Body of pancreas (tissue), 4 donors: ENCODE results near the gene TRAK2. TPM values are rescaled to one million over a fixed set of nuclear protein-coding genes. Genes with fewer than 3 reads are reported as not detected.
"Not testable (repeated sequence)": the region's sequence is repeated elsewhere in the genome, so short reads cannot be mapped to it uniquely, and the experiment has no call there.

ENCODE experiments used
- ATAC-seq: fragments of 150-250 bp; one replicate; pipeline ENCODE4 v1.9.1; 2016
- DNase-seq, 4 donors: peaks; one replicate each; pipeline ENCODE4 v3.0.0-alpha.2; 2019
- H3K27ac ChIP-seq, 4 donors: fragments of 200-600 bp; sonication (generic); 1 replicate in 3 of 4; 2 replicates in 1 of 4; pipeline versions ENCODE4 v1.5.1 to v1.6.1; 2016 to 2019; ENCODE audit warnings: mild to moderate bottlenecking in 1 of 4, mixed read lengths in 1 of 4, moderate library complexity in 1 of 4
- H3K27me3 ChIP-seq, 2 donors: fragments of 200-600 bp; sonication (generic); one replicate each; pipeline ENCODE4 v1.6.0; 2016; ENCODE audit warnings: mild to moderate bottlenecking in 1 of 2
- H3K36me3 ChIP-seq, 2 donors: fragments of 200-600 bp; sonication (generic); replicated peaks in 1 of 2; 2 replicates each; pipeline ENCODE4 v1.5.1; 2016; ENCODE audit warnings: low read depth in 2 of 2; ENCODE audit not compliant: insufficient read depth in 1 of 2
- H3K4me1 ChIP-seq: fragments of 200-600 bp; sonication (generic); one replicate; pipeline ENCODE4 v1.6.0; 2016
- H3K4me3 ChIP-seq, 2 donors: fragments of 200-600 bp; sonication (generic); 1 replicate in 1 of 2; 2 replicates in 1 of 2; pipeline ENCODE4 v1.5.1; 2016 to 2019
- H3K9me3 ChIP-seq, 3 donors: fragments of 200-600 bp; sonication (generic); 1 replicate in 2 of 3; 2 replicates in 1 of 3; pipeline ENCODE4 v1.5.1; 2016
- CTCF ChIP-seq, 7 experiments: fragments of 450-650 bp in 4 of 7; fragments of 200-600 bp in 3 of 7; sonication (generic) in 3 of 7; IDR thresholded peaks; one replicate each; pipeline ENCODE4 v1.5.1; 2016 to 2019; ENCODE audit warnings: antibody characterized with exemption in 7 of 7
- POLR2A ChIP-seq, 3 donors: fragments of 450-650 bp; IDR thresholded peaks; one replicate each; pipeline ENCODE4 v1.6.1; 2016; ENCODE audit warnings: antibody characterized with exemption in 3 of 3, mild to moderate bottlenecking in 2 of 3
- WGBS, 2 donors: methylation state at CpG; one replicate each; pipeline ENCODE4 v1.1.5; 2017; 5-methylcytosine and 5-hydroxymethylcytosine counted together
- intact Hi-C: fragments of 100-400 bp; cut with DNase I; formaldehyde crosslinking; loops from one replicate; pipeline ENCODE4 v1.15.1; 2023
- total RNA-seq, 2 donors: library from RNA; depleted of rRNA; stranded (reverse); fragments of >200 nt; gene quantifications; one replicate each; pipeline ENCODE4 v1.1.0, GENCODE V29; 2016

The TRAK2 gene
- total RNA-seq, 2 donors from 2014 or later: 13.8 to 24.9 TPM

- intact Hi-C loops: no loop called here
- DNase-seq: no peak
- ATAC-seq: no peak
- H3K36me3 ChIP-seq: no peaks in the 10 kb centered on the region
- no peak overlapping the region for H3K4me3 ChIP-seq
- no peaks in the 10 kb centered on the region for H3K27me3 ChIP-seq
- H3K27ac ChIP-seq: no peak overlapping the region
- H3K4me1 ChIP-seq: peaks cover 21% of the 10 kb centered on the region
- no peaks in the 10 kb centered on the region for H3K9me3 ChIP-seq
- TF ChIP-seq POLR2A (IDR thresholded peaks at IDR 0.05): no peak
- TF ChIP-seq CTCF (IDR thresholded peaks at IDR 0.05): no peak
- WGBS, 2 donors: 76 to 99% methylated on average over 4 to 5 of the region's 5 CpGs
Observed at GRCh38 chr2:201430839-201431238, 20.4 kb downstream of the TRAK2 start.

DNA sequence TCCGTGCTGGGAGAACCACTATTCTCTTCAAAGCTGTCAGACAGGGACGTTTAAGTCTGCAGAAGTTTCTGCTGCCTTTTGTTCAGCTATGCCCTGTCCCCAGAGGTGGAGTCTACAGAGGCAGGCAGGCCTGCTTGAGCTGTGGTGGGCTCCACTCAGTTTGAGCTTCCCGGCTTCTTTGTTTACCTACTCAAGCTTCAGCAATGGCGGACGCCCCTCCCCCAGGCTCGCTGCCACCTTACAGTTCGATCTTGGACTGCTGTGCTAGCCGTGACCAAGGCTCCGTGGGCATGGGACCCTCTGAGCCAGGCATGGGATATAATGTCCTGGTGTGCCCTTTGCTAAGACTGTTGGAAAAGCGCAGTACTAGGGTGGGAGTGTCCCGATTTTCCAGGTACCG is 20.9 kb downstream of the TRAK2 start:
- ATAC-seq, H3K27me3 ChIP-seq, H3K36me3 ChIP-seq, intact Hi-C loops, H3K9me3 ChIP-seq, H3K27ac ChIP-seq, DNase-seq, H3K4me3 ChIP-seq: not testable (repeated sequence)
- WGBS, 2 donors: 96% methylated on average over 11 to 12 of the region's 12 CpGs
- H3K4me1 ChIP-seq: peaks cover 21% of the 10 kb centered on the region

GRCh38 chr2:201429835-201430234 is 21.4 kb downstream of the TRAK2 start:
- WGBS, 2 donors: 97 to 99% methylated on average over 6 of the region's 6 CpGs
- H3K4me1 ChIP-seq: peaks cover 21% of the 10 kb centered on the region
- H3K27me3 ChIP-seq, H3K4me3 ChIP-seq, H3K36me3 ChIP-seq, intact Hi-C loops, H3K27ac ChIP-seq, DNase-seq, ATAC-seq, H3K9me3 ChIP-seq: not testable (repeated sequence)

- H3K4me3 ChIP-seq, H3K36me3 ChIP-seq, DNase-seq, H3K27me3 ChIP-seq, ATAC-seq, intact Hi-C loops, H3K27ac ChIP-seq, H3K9me3 ChIP-seq: not testable (repeated sequence)
- H3K4me1 ChIP-seq: peaks cover 22% of the 10 kb centered on the region
Observed at GRCh38 chr2:201428366-201428765, 22.9 kb downstream of the TRAK2 start.

- DNase-seq (no peak), ATAC-seq (no peak)
- Histone ChIP-seq H3K4me1 (peaks cover 8% of the 10 kb centered on the region), H3K27ac (no peak overlapping the region), H3K4me3 (no peak overlapping the region), H3K9me3 (no peaks in the 10 kb centered on the region), H3K36me3 (no peaks in the 10 kb centered on the region), H3K27me3 (no peaks in the 10 kb centered on the region)
- no peak for TF ChIP-seq CTCF (IDR thresholded peaks at IDR 0.05)
- TF ChIP-seq POLR2A (IDR thresholded peaks at IDR 0.05): no peak
- intact Hi-C loops: no loop called here
- 90 to 96% methylated on average over 9 of the region's 9 CpGs for WGBS, 2 donors
Observed at GRCh38 chr2:201425952-201426351, 25.3 kb downstream of the TRAK2 start.

DNA sequence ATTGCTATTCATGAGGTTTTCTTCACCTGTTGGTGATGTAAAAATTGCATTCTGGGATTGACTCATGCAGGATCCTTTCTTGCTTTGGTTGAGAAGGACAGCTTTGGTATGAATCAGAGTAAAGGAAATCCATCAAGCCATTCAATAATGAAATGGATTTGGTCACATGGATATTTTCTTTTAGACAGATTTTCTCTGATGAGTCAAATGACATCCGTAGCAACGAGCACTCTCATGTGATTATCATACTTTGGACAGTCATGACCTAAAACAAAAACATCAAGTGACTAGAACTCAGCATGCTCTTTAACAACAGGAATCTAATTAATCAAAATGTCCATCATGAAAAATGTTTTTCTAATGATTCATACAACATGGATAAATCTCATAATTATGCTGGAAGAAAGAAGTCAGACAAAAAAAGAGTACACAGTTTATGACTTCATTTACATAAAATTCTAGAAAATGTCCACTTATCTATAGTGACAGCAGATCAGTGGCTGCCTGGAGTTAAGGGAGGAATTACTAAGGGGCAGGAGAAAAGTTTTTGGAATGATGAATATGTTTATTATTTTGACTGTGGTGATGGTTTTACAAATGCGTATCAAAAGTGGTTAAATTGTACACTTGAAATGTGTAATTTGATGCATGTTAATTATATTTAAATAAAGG is 30.7 kb downstream of the TRAK2 start:
- DNase-seq: no peak
- TF ChIP-seq POLR2A (IDR thresholded peaks at IDR 0.05): no peak
- no peak for TF ChIP-seq CTCF (IDR thresholded peaks at IDR 0.05)
- Histone ChIP-seq H3K9me3 (no peaks in the 10 kb centered on the region), H3K27ac (no peak overlapping the region), H3K36me3 (no peaks in the 10 kb centered on the region), H3K4me1 (peaks cover 10% of the 10 kb centered on the region), H3K27me3 (no peaks in the 10 kb centered on the region), H3K4me3 (no peak overlapping the region)
- WGBS, 2 donors: 67 to 70% methylated on average over 3 of the region's 3 CpGs
- ATAC-seq: no peak
- intact Hi-C loops: no loop called here
